GM23338 (cell line): ENCODE measurements around the gene CCDC6. TPM values are rescaled to one million over a fixed set of nuclear protein-coding genes. Genes with fewer than 3 reads are reported as not detected.
A peak's percentile ranks its signal among the peaks of the same experiment; 100 is the strongest.

Experiments used
- ATAC-seq: fragments of 200-7000 bp; cut with Tn5 transposase; 3 replicates; pipeline ENCODE4 v1.9.1; 2020
- DNase-seq: peaks from one replicate; pipeline ENCODE4 v3.0.0-alpha.2; 2015; ENCODE audit warnings: low spot score
- H2AFZ ChIP-seq: fragments of 200-600 bp; sonication (generic); 2 replicates; pipeline ENCODE4 v1.8.0; 2016; ENCODE audit warnings: antibody characterized with exemption, mild to moderate bottlenecking, moderate library complexity
- H3F3A ChIP-seq: fragments of 200-600 bp; sonication (generic); replicated peaks from 2 replicates; pipeline ENCODE4 v1.8.0; 2017; ENCODE audit warnings: antibody characterized with exemption, mixed run types, low read depth
- H3K27ac ChIP-seq: fragments of 200-600 bp; sonication (generic); 2 replicates; pipeline ENCODE4 v1.6.1; 2016; ENCODE audit warnings: low read depth
- H3K27me3 ChIP-seq: fragments of 200-600 bp; sonication (generic); 2 replicates; pipeline ENCODE4 v1.8.0; 2016; ENCODE audit warnings: mild to moderate bottlenecking, mixed run types, moderate library complexity; ENCODE audit not compliant: insufficient read depth
- H3K36me3 ChIP-seq: fragments of 200-600 bp; sonication (generic); 2 replicates; pipeline ENCODE4 v1.8.0; 2016; ENCODE audit warnings: mild to moderate bottlenecking; ENCODE audit not compliant: insufficient read depth
- H3K4me1 ChIP-seq: fragments of 200-600 bp; sonication (generic); 2 replicates; pipeline ENCODE4 v1.8.0; 2016; ENCODE audit warnings: mild to moderate bottlenecking, moderate library complexity; ENCODE audit not compliant: insufficient read depth
- H3K4me2 ChIP-seq: fragments of 200-600 bp; sonication (generic); 2 replicates; pipeline ENCODE4 v1.7.1; 2017; ENCODE audit warnings: mixed run types
- H3K4me3 ChIP-seq: fragments of 200-600 bp; sonication (generic); 2 replicates; pipeline ENCODE4 v1.6.1; 2016; ENCODE audit warnings: mixed run types
- H3K79me2 ChIP-seq: fragments of 200-600 bp; sonication (generic); replicated peaks from 2 replicates; pipeline ENCODE4 v1.8.0; 2017; ENCODE audit warnings: mild to moderate bottlenecking; ENCODE audit not compliant: insufficient read depth
- H3K9me2 ChIP-seq: fragments of 200-600 bp; sonication (generic); 2 replicates; pipeline ENCODE4 v1.8.0; 2017; ENCODE audit not compliant: insufficient read depth
- H4K20me1 ChIP-seq: fragments of 200-600 bp; sonication (generic); replicated peaks from 2 replicates; pipeline ENCODE4 v1.8.0; 2017; ENCODE audit warnings: mild to moderate bottlenecking; ENCODE audit not compliant: insufficient read depth
- H3K27ac Mint-ChIP-seq: 2 replicates; pipeline ENCODE4 v1.8.0; 2020; ENCODE audit warnings: inconsistent platforms, mild to moderate bottlenecking, moderate library complexity, mixed read lengths
- H3K27me3 Mint-ChIP-seq: 3 replicates; pipeline ENCODE4 v1.8.0; 2022; ENCODE audit warnings: low read depth, mild to moderate bottlenecking, moderate library complexity, mixed read lengths, inconsistent platforms; ENCODE audit not compliant: insufficient read depth, poor library complexity
- H3K36me3 Mint-ChIP-seq: 3 replicates; pipeline ENCODE4 v1.8.0; 2021; ENCODE audit warnings: low read depth, mild to moderate bottlenecking, inconsistent platforms, moderate library complexity, mixed read lengths
- H3K4me1 Mint-ChIP-seq: 3 replicates; pipeline ENCODE4 v1.8.0; 2020; ENCODE audit warnings: mild to moderate bottlenecking, inconsistent platforms, mixed read lengths
- H3K4me3 Mint-ChIP-seq: 3 replicates; pipeline ENCODE4 v1.8.0; 2021; ENCODE audit warnings: moderate library complexity, mild to moderate bottlenecking, inconsistent platforms, mixed read lengths
- H3K9me3 Mint-ChIP-seq: 3 replicates; pipeline ENCODE4 v1.8.0; 2020; ENCODE audit warnings: moderate library complexity, mild to moderate bottlenecking, inconsistent platforms, mixed read lengths
- CREB1 ChIP-seq: fragments of 250-450 bp; sonication (Bioruptor Pico); IDR thresholded peaks from 2 replicates; pipeline ENCODE4 v1.5.0; 2020; ENCODE audit warnings: low read depth, mild to moderate bottlenecking, moderate library complexity
- CTCF ChIP-seq, 2 experiments: fragments of 200-600 bp in 1 of 2; sonication (generic) in 1 of 2; conservative IDR thresholded peaks; 2 replicates each; pipeline versions ENCODE4 v1.5.1 to v1.6.1; 2016 to 2017; ENCODE audit warnings: antibody characterized with exemption in 2 of 2, low read depth in 2 of 2, mild to moderate bottlenecking in 2 of 2, moderate library complexity in 1 of 2
- ETS1 ChIP-seq: IDR thresholded peaks from 2 replicates; pipeline ENCODE4 v1.6.1; 2016; ENCODE audit warnings: antibody characterized with exemption
- EZH2 ChIP-seq: fragments of 200-600 bp; sonication (generic); IDR thresholded peaks from one replicate; pipeline ENCODE4 v1.8.0; 2017; ENCODE audit warnings: antibody characterized with exemption, mild to moderate bottlenecking, low read depth; ENCODE audit not compliant: unreplicated experiment
- EZH2phosphoT487 ChIP-seq: fragments of 200-600 bp; sonication (generic); IDR thresholded peaks from one replicate; pipeline ENCODE4 v1.8.1; 2018; ENCODE audit warnings: antibody characterized with exemption; ENCODE audit not compliant: unreplicated experiment
- JUNB ChIP-seq: IDR thresholded peaks from one replicate; pipeline ENCODE4 v1.6.1; 2016; ENCODE audit warnings: antibody characterized with exemption; ENCODE audit not compliant: unreplicated experiment
- NANOG ChIP-seq: IDR thresholded peaks from 2 replicates; pipeline ENCODE4 v1.6.1; 2016; ENCODE audit warnings: antibody characterized with exemption, borderline replicate concordance
- POLR2AphosphoS5 ChIP-seq: IDR thresholded peaks from 2 replicates; pipeline ENCODE4 v1.6.1; 2016; ENCODE audit warnings: antibody characterized with exemption, low read depth
- REST ChIP-seq: IDR thresholded peaks from one replicate; pipeline ENCODE4 v1.6.1; 2018; ENCODE audit warnings: antibody characterized with exemption; ENCODE audit not compliant: unreplicated experiment
- STAT1 ChIP-seq: IDR thresholded peaks from one replicate; pipeline ENCODE4 v1.6.1; 2016; ENCODE audit warnings: antibody characterized with exemption; ENCODE audit not compliant: unreplicated experiment
- ZNF114 ChIP-seq: fragments of 250-450 bp; sonication (Bioruptor Pico); IDR thresholded peaks from 2 replicates; pipeline ENCODE4 v1.5.0; 2020; ENCODE audit warnings: mild to moderate bottlenecking, moderate library complexity
- ZNF331 ChIP-seq: fragments of 250-450 bp; sonication (Bioruptor Pico); IDR thresholded peaks from 2 replicates; pipeline ENCODE4 v1.5.0; 2020; ENCODE audit warnings: low read depth, mild to moderate bottlenecking, moderate library complexity
- ZNF462 ChIP-seq: fragments of 250-450 bp; sonication (Bioruptor Pico); IDR thresholded peaks from 2 replicates; pipeline ENCODE4 v1.5.0; 2020; ENCODE audit warnings: mild to moderate bottlenecking, moderate library complexity
- polyA plus RNA-seq: library from polyadenylated mRNA; unstranded; fragments of >200 nt; fragmentation: Nextera tagmentation; extraction: Ambion mirVana; gene quantifications from 2 replicates; pipeline ENCODE4 v1.2.1, GENCODE V29; 2016
- total RNA-seq: library from RNA; depleted of rRNA; stranded (reverse); fragments of >200 nt; shearing (Covaris generic); gene quantifications from 2 replicates; pipeline ENCODE4 v1.2.3, GENCODE V29; 2014

Gene CCDC6
- total and polyA plus RNA-seq, 2 experiments from 2014 or later, result 32.5 to 66.9 TPM

- H3K4me1 ChIP-seq, result peaks cover 10% of the 10 kb centered on the region; the same call in 1 of the 2 replicates
- peaks cover 7% of the 10 kb centered on the region for H3K27me3 Mint-ChIP-seq
Observed at GRCh38 chr10:59832506-59832905, 73.8 kb downstream of the CCDC6 start.

More at GRCh38 chr10:59832506-59832905, 73.8 kb downstream of the CCDC6 start:
- Histone ChIP-seq H3K4me2 (no peak overlapping the region), H3K4me3 (no peak overlapping the region), H3K79me2 (peaks cover 66% of the 10 kb centered on the region), H3K27ac (peak overlapping the region; percentile 29; the same call in 1 of the 2 replicates), H3F3A (no peaks in the 10 kb centered on the region; the same call in 1 of the 2 replicates), H3K27me3 (no peaks in the 10 kb centered on the region), H4K20me1 (peaks cover 29% of the 10 kb centered on the region), H2AFZ (no peak overlapping the region), H3K36me3 (no peaks in the 10 kb centered on the region), H3K9me2 (no peaks in the 10 kb centered on the region)
- DNase-seq, result no peak
- peaks cover 17% of the 10 kb centered on the region; the same call in 2 of the 3 replicates for H3K4me1 Mint-ChIP-seq
- no peak for TF ChIP-seq CREB1 (CRISPR knock-in tag)
- no peak for TF ChIP-seq JUNB
- no peak for TF ChIP-seq STAT1
- TF ChIP-seq ETS1, result no peak
- TF ChIP-seq ZNF114 (CRISPR knock-in tag), result no peak
- TF ChIP-seq NANOG, result no peak
- TF ChIP-seq EZH2phosphoT487, result no peak
- no peak for TF ChIP-seq ZNF462
- TF ChIP-seq ZNF331 (CRISPR knock-in tag), result no peak
- TF ChIP-seq REST, result no peak
- no peak for TF ChIP-seq CTCF (conservative IDR thresholded peaks at IDR 0.05; ENCODE audit: low read depth in 2 of 2)
- TF ChIP-seq EZH2, result no peak
- no peak for TF ChIP-seq POLR2AphosphoS5
- ATAC-seq, result no peak
- no peaks in the 10 kb centered on the region for H3K9me3 Mint-ChIP-seq
- H3K36me3 Mint-ChIP-seq, result peaks cover 15% of the 10 kb centered on the region
- H3K27ac Mint-ChIP-seq, result no peak overlapping the region
- H3K4me3 Mint-ChIP-seq, result no peak overlapping the region
